Neural progenitor cell (in vitro differentiated cells): ENCODE measurements around the gene LRRN2. TPM values are rescaled to one million over a fixed set of nuclear protein-coding genes. Genes with fewer than 3 reads are reported as not detected.

ENCODE experiments used
- DNase-seq: peaks from one replicate; pipeline ENCODE4 v3.0.0-alpha.2; 2016; ENCODE audit warnings: low spot score
- H2AFZ ChIP-seq: fragments of 200-600 bp; sonication (generic); replicated peaks from 2 replicates; pipeline ENCODE4 v1.6.1; 2016; ENCODE audit warnings: antibody characterized with exemption
- H3F3A ChIP-seq: fragments of 200-600 bp; sonication (generic); 2 replicates; pipeline ENCODE4 v1.6.1; 2016; ENCODE audit warnings: antibody characterized with exemption, low read depth
- H3K27ac ChIP-seq: fragments of 200-600 bp; sonication (generic); 2 replicates; pipeline ENCODE4 v1.5.1; 2016; ENCODE audit warnings: mild to moderate bottlenecking
- H3K27me3 ChIP-seq: fragments of 200-600 bp; sonication (generic); 2 replicates; pipeline ENCODE4 v1.6.1; 2016; ENCODE audit warnings: mild to moderate bottlenecking, moderate library complexity
- H3K36me3 ChIP-seq: fragments of 200-600 bp; sonication (generic); 2 replicates; pipeline ENCODE4 v1.5.1; 2016
- H3K4me1 ChIP-seq: fragments of 200-600 bp; sonication (generic); 2 replicates; pipeline ENCODE4 v1.6.1; 2016; ENCODE audit warnings: mixed run types
- H3K4me2 ChIP-seq: fragments of 200-600 bp; sonication (generic); 2 replicates; pipeline ENCODE4 v1.6.1; 2016
- H3K4me3 ChIP-seq: fragments of 200-600 bp; sonication (generic); 2 replicates; pipeline ENCODE4 v1.5.1; 2016
- H3K79me2 ChIP-seq: fragments of 200-600 bp; sonication (generic); 2 replicates; pipeline ENCODE4 v1.6.1; 2016; ENCODE audit warnings: low read depth
- H3K9ac ChIP-seq: fragments of 200-600 bp; sonication (generic); 2 replicates; pipeline ENCODE4 v1.6.1; 2016
- H3K9me3 ChIP-seq: fragments of 200-600 bp; sonication (generic); 2 replicates; pipeline ENCODE4 v1.5.1; 2016; ENCODE audit warnings: low read depth
- H4K20me1 ChIP-seq: fragments of 200-600 bp; sonication (generic); 2 replicates; pipeline ENCODE4 v1.6.1; 2016; ENCODE audit warnings: low read depth
- H3K27ac Mint-ChIP-seq: 3 replicates; pipeline ENCODE4 v1.8.0; 2021; ENCODE audit warnings: mixed read lengths
- H3K27me3 Mint-ChIP-seq: 2 replicates; pipeline ENCODE4 v1.8.0; 2022; ENCODE audit warnings: low read depth, mild to moderate bottlenecking, inconsistent platforms, moderate library complexity, mixed read lengths; ENCODE audit not compliant: insufficient read depth
- H3K36me3 Mint-ChIP-seq: 3 replicates; pipeline ENCODE4 v1.8.0; 2021; ENCODE audit warnings: mixed read lengths
- H3K4me1 Mint-ChIP-seq: 3 replicates; pipeline ENCODE4 v1.8.0; 2021; ENCODE audit warnings: mixed read lengths
- H3K4me3 Mint-ChIP-seq: 3 replicates; pipeline ENCODE4 v1.8.0; 2021; ENCODE audit warnings: mild to moderate bottlenecking, moderate library complexity, mixed read lengths
- H3K9me3 Mint-ChIP-seq: 3 replicates; pipeline ENCODE4 v1.8.0; 2020; ENCODE audit warnings: mixed read lengths
- CTCF ChIP-seq: fragments of 200-600 bp; sonication (generic); IDR thresholded peaks from 2 replicates; pipeline ENCODE4 v1.5.1; 2017; ENCODE audit warnings: antibody characterized with exemption, mild to moderate bottlenecking
- EZH2 ChIP-seq: fragments of 200-600 bp; sonication (generic); IDR thresholded peaks from 2 replicates; pipeline ENCODE4 v1.6.1; 2017; ENCODE audit warnings: antibody characterized with exemption, mild to moderate bottlenecking, moderate library complexity
- EZH2phosphoT487 ChIP-seq: fragments of 200-600 bp; sonication (generic); IDR thresholded peaks from 2 replicates; pipeline ENCODE4 v1.6.1; 2017; ENCODE audit warnings: antibody characterized with exemption
- total RNA-seq: library from RNA; depleted of rRNA; stranded (reverse); fragments of >200 nt; gene quantifications from 2 replicates; pipeline ENCODE4 v1.2.3, GENCODE V29; 2015; ENCODE audit warnings: low replicate concordance

LRRN2 gene
- total RNA-seq, 1 donor from 2014 or later = 1.9 TPM

GRCh38 chr1:204650911-204651570 lies 34.5 kb downstream of the LRRN2 start:
- no peak overlapping the region for H3K9ac ChIP-seq
- Mint-ChIP-seq H3K36me3 (no peaks in the 10 kb centered on the region), H3K4me3 (no peak overlapping the region), H3K27me3 (peaks cover 12% of the 10 kb centered on the region), H3K27ac (peak overlapping the region; percentile 27), H3K9me3 (no peaks in the 10 kb centered on the region), H3K4me1 (peaks cover 44% of the 10 kb centered on the region)
- peaks cover 30% of the 10 kb centered on the region for H3K4me1 ChIP-seq
- H3K4me2 ChIP-seq = no peak overlapping the region
- no peak overlapping the region for H3K27ac ChIP-seq
- no peak for DNase-seq
- TF ChIP-seq EZH2 (no peak), CTCF (no peak), EZH2phosphoT487 (no peak)
- H4K20me1 ChIP-seq = peaks cover 39% of the 10 kb centered on the region
- H3F3A ChIP-seq = peaks cover 14% of the 10 kb centered on the region
- H3K36me3 ChIP-seq = no peaks in the 10 kb centered on the region
- H3K9me3 ChIP-seq = no peaks in the 10 kb centered on the region
- H3K4me3 ChIP-seq = no peak overlapping the region
- H3K27me3 ChIP-seq = peaks cover 18% of the 10 kb centered on the region
- H2AFZ ChIP-seq = no peak overlapping the region
- no peaks in the 10 kb centered on the region for H3K79me2 ChIP-seq

DNA sequence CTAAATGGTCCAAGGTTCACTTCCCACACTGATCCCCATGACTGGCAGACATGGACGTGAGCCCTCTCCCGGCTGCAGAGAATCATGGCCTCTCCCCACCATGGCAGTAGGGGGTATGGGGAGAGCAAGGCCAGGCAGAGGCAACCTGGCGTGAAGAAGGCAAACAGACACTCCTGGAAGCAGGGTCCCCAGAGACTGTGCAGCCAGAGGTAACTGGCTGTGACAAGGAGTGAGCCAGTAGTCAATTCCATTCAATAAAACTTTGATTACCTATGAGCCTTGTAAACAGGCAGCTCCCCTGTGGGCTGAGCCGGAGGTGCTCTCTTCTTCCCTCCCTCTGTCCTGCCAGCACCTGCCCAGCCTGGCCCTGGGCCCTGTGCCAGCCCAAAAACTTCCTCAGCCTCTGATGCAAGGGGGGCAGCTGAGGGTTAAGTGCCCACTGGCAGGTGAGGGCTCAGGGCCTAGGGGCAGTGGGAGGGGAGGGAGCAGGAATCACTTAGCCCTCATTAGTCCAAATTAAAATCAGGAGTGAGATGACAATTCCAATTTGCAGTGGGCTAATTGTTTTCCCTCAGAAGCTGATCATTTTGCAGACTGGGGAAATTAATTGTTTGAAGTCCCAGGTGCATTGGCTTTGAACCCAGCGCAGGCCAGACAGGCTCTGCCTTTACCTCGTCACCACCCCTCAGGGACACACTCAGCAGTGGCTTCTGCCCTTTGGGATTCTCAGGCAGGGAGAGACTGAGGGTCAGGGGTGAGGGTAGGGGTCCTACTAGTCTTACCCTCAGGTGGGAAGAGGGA lies 35.6 kb downstream of the LRRN2 start:
- no peaks in the 10 kb centered on the region for H3K36me3 Mint-ChIP-seq
- peaks cover 18% of the 10 kb centered on the region for H3K27me3 ChIP-seq
- H3K4me3 ChIP-seq = no peak overlapping the region
- H3F3A ChIP-seq = peaks cover 14% of the 10 kb centered on the region
- no peak overlapping the region for H3K4me3 Mint-ChIP-seq
- H3K9ac ChIP-seq = no peak overlapping the region
- DNase-seq = no peak
- no peaks in the 10 kb centered on the region for H3K36me3 ChIP-seq
- peaks cover 12% of the 10 kb centered on the region for H3K27me3 Mint-ChIP-seq
- H3K4me2 ChIP-seq = no peak overlapping the region
- no peaks in the 10 kb centered on the region for H3K9me3 Mint-ChIP-seq
- no peaks in the 10 kb centered on the region for H3K9me3 ChIP-seq
- H3K79me2 ChIP-seq = no peaks in the 10 kb centered on the region
- H3K27ac ChIP-seq = no peak overlapping the region
- peaks cover 30% of the 10 kb centered on the region for H3K4me1 ChIP-seq
- no peak overlapping the region for H3K27ac Mint-ChIP-seq
- no peak for TF ChIP-seq EZH2phosphoT487
- TF ChIP-seq CTCF = no peak
- TF ChIP-seq EZH2 = no peak
- H3K4me1 Mint-ChIP-seq = peaks cover 44% of the 10 kb centered on the region
- peaks cover 39% of the 10 kb centered on the region for H4K20me1 ChIP-seq
- no peak overlapping the region for H2AFZ ChIP-seq

DNA sequence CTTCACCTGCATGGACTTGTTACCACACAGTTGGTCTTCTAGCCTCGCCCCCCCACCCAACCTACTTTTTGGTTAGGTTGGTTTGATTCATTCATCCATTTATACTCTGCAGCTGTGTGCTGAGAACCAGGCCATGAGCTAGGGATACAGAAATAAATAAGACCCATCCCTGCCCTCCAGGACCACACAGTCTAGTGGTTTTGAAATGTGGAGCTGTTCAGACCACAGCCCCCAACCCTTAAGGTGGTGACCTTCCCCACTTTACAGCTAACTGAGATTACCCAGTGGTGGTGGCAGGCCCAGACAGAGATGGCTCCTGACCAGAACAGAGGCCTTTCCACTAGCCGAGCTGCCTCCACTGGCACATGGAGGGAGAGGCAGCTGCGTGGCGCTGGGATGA lies 37.0 kb downstream of the LRRN2 start:
- Mint-ChIP-seq H3K27me3 (peaks cover 12% of the 10 kb centered on the region), H3K36me3 (no peaks in the 10 kb centered on the region)

More for the DNA sequence above, 37.0 kb downstream of the LRRN2 start:
- H3K27ac ChIP-seq = no peak overlapping the region
- Mint-ChIP-seq H3K9me3 (no peaks in the 10 kb centered on the region), H3K27ac (no peak overlapping the region), H3K4me1 (peaks cover 44% of the 10 kb centered on the region), H3K4me3 (no peak overlapping the region)
- no peak overlapping the region for H3K9ac ChIP-seq
- peaks cover 39% of the 10 kb centered on the region for H4K20me1 ChIP-seq
- TF ChIP-seq EZH2 (no peak), EZH2phosphoT487 (no peak), CTCF (no peak)
- DNase-seq = no peak
- no peak overlapping the region for H3K4me2 ChIP-seq
- H3K36me3 ChIP-seq = no peaks in the 10 kb centered on the region
- H3K27me3 ChIP-seq = peaks cover 18% of the 10 kb centered on the region
- H3K9me3 ChIP-seq = no peaks in the 10 kb centered on the region
- no peaks in the 10 kb centered on the region for H3K79me2 ChIP-seq
- no peak overlapping the region for H3K4me3 ChIP-seq
- no peak overlapping the region for H2AFZ ChIP-seq
- peaks cover 30% of the 10 kb centered on the region for H3K4me1 ChIP-seq
- H3F3A ChIP-seq = peaks cover 14% of the 10 kb centered on the region
